DMS153 (cell line): ENCODE measurements around the gene CDK5RAP2.

ENCODE experiments used
- DNase-seq: peaks from one replicate; lab custom pipeline; 2025; lab: John Stamatoyannopoulos, UW

The CDK5RAP2 gene

DNA sequence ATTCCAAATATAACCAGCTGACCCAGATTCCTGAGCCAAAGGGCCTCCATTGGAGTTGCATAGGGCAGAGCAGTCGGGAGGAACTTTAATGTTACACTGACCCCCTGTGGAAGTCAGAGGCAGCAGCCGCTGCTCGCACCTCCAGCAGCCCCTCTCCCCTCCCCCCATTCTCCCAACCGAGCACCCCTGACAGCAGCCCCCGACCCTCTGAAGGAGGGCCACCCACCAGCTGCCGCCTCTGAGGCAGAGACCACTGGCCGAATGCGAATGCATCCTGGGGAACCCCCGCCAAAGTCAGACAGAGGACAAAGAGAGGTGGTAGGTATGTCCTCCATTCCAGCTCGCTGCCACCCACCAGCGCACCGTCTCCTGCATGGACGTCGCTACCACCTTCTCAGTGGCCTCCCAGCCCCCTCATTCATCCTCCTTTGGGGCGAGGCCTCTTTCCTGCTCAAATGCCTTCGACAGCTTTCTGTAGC is 231.0 kb downstream of the CDK5RAP2 start:
- no peak for DNase-seq

DNA sequence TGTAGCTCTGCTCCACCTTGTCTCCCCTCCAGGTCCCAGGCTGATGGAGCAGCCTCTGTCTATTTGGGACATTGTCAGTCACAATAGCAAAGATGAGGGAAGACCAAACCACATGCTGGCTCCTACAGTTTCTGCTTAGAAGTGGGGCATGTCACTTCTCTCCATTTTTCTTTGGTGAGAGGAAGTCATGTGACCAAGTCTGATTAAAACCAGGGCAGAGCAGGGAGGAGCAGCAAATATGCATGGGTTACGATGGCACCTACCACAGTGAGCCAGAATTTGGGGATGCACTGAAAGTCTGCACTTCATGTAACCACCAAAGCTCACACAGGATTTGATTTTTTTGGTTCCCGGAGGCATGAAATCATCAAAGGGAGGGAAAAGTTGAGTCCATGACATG is 234.6 kb downstream of the CDK5RAP2 start:
- no peak for DNase-seq

DNA sequence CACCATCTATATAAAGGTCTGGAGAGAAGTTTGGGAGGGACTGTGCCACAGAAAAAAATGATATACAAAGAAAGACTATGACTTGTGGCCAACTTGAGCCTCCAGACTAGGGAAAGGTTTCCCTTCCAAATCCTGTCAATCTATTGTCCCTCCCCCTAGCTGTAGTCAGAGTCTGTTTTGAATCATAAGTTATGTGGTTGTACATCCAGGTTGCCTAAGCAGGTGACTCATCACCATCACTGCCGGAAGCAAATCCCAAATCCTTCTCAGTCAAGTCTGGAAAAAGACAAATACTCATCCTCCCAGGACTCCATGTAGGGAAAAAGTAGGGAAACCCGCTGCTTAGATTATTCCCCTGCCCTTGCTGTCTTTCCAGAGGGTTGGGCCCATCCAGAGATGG is 235.7 kb downstream of the CDK5RAP2 start:
- DNase-seq = no peak

DNA sequence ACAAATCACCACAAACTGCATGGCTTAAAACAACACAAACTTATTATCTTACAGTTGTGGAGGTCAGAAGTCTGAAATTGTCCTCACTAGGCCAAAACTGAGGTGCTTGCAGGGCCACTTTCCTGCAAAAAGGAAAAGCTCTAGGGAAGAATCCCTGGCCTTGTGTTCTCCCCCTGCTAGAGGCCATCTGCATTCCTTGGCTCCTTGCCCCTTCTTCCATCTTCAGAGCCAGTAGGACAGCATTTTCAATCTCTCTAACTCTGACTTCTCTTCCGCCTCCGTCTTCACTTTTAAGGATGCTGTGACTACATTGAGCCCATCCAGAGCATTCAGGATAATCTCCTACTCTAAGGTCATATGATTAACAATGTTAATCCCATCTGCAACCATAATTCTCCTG is 236.6 kb downstream of the CDK5RAP2 start:
- no peak for DNase-seq
